ENCODE results near the gene ACAD9.

ACAD9 gene

DNA sequence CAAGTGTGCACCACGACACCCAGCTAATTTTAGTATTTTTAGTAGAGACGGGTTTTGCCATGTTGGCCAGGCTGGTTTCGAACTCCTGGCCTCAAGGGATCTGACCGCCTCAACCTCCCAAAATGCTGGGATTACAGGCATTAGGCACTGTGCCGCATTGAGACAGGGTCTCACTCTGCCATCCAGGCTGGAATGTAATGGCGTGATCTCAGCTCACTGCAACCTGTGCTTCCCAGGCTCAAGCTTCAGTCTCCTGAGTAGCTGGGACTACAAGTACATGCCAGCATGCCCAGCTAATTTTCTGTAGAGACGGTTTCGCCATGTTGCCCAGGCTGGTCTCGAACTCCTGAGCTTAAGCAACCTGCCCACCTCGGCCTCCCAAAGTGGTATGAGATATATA, 51.6 kb downstream of the ACAD9 start:
- no peak overlapping the region for H3K4me3 ChIP-seq (ENCODE audit: low read depth, low read length)
- TF ChIP-seq, protein P1, sequence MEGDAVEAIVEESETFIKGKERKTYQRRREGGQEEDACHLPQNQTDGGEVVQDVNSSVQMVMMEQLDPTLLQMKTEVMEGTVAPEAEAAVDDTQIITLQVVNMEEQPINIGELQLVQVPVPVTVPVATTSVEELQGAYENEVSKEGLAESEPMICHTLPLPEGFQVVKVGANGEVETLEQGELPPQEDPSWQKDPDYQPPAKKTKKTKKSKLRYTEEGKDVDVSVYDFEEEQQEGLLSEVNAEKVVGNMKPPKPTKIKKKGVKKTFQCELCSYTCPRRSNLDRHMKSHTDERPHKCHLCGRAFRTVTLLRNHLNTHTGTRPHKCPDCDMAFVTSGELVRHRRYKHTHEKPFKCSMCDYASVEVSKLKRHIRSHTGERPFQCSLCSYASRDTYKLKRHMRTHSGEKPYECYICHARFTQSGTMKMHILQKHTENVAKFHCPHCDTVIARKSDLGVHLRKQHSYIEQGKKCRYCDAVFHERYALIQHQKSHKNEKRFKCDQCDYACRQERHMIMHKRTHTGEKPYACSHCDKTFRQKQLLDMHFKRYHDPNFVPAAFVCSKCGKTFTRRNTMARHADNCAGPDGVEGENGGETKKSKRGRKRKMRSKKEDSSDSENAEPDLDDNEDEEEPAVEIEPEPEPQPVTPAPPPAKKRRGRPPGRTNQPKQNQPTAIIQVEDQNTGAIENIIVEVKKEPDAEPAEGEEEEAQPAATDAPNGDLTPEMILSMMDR (IDR thresholded peaks at IDR 0.05; ENCODE audit: low read depth, low read length), result no peak

DNA sequence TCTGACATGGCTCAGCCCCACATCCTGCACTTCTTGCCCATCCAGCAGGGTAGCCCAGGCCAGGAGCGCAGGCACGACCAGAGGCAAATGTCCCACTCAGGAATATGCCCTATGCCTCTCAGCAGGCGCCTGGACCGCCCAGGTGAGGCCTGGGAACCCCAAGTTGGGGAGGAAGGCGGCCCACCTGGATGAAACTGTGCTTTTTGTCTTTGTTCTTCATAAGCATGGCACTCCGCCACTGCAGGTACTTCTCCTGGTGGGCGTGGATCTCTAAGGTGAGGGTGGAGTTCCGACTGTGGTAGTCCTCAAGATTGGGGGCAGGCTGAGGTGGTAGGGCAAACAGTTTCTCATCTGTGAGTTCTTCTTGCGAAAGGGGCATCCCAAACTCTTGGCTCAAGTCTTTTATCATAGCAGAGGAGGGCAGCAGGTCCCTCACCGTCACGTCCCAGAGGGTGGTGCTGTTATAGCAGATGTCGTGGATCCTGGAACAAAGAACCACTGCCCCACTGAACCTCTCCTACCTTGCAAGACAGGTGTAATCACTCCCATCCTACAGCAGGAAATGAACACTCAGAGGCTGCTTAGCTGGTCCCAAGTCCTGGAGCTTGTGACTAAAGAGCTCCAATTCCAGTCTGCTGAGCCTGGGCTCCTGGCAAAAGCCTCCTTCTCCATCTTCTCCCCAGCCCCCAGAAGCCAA, 53.2 kb downstream of the ACAD9 start:
- H3K4me3 ChIP-seq (ENCODE audit: low read depth, low read length), result no peak overlapping the region
- TF ChIP-seq, protein P1 (IDR thresholded peaks at IDR 0.05; ENCODE audit: low read depth, low read length), result no peak

DNA sequence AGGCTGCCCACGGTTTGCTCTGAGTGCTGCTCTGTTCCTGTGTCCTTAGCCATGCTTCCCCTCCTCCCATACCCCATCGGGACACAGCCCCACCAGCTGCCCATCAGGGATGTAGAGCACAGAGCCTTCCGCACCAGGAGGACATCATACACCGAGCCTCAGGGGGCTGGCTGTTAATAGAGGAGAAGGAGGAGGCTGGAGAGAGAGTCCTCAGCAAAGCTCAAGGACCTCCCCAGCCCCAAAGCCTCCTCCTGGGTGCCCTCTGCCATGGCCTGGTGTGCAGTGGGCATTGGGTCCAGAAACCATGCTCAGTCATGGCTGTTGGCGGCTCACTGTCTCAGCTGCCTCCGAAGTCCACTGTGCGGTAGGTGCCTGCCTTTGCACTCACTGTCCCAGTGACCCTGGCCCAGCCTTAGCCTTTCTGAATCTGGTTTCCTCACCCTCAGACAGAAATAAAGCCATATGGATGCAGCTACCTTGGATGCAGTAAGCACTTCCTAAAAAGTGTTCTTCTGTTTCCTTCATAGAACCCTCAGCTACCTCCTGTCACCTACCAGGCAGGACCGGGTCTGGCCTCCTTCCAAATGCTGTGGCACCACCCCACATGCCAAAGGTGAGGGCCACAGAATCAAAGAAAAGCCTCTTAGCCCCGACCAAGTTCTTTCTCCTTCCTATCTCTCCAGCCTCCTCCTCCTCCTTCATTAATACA, 53.9 kb downstream of the ACAD9 start:
- TF ChIP-seq, protein P1 (IDR thresholded peaks at IDR 0.05; ENCODE audit: low read depth, low read length), result no peak
- no peak overlapping the region for H3K4me3 ChIP-seq (ENCODE audit: low read depth, low read length)

DNA sequence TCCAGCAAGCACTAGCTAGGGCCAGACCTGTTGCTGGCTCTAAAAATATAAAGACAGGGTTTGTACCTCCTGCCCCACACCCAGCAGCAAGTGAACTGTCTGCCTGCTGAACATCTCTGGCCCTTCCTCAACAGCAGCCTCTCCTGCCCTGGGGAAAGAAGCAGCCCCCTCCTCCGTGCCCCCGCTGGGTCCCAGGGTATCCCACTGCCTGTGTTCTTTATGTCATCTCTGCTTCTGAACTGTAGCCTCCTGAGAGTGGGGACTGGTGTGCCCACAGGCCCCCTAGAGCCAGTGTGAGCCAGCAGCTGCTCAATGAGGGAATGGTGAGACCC, 54.5 kb downstream of the ACAD9 start:
- TF ChIP-seq, protein P1 (IDR thresholded peaks at IDR 0.05; ENCODE audit: low read depth, low read length), result no peak
- H3K4me3 ChIP-seq (ENCODE audit: low read depth, low read length), result no peak overlapping the region

- TF ChIP-seq, protein P1 (IDR thresholded peaks at IDR 0.05; ENCODE audit: low read depth, low read length), result no peak
- no peak overlapping the region for H3K4me3 ChIP-seq (ENCODE audit: low read depth, low read length)
Observed at GRCh38 chr3:128935922-128936321, 56.5 kb downstream of the ACAD9 start.

GRCh38 chr3:128936341-128936740, 56.9 kb downstream of the ACAD9 start:
- no peak overlapping the region for H3K4me3 ChIP-seq (ENCODE audit: low read depth, low read length)
- TF ChIP-seq, protein P1 (IDR thresholded peaks at IDR 0.05; ENCODE audit: low read depth, low read length), result no peak

- TF ChIP-seq, protein P1 (IDR thresholded peaks at IDR 0.05; ENCODE audit: low read depth, low read length), result no peak
- H3K4me3 ChIP-seq (ENCODE audit: low read depth, low read length), result no peak overlapping the region
Observed at GRCh38 chr3:128940252-128940651, 60.8 kb downstream of the ACAD9 start.

All from WI38 (cell line).